Right lobe of liver (tissue), 4 donors: Measurements from ENCODE around the gene SNX10.

Experiments
- CTCF ChIP-seq, 4 donors: fragments of 200-600 bp in 3 of 4; fragments of 450-650 bp in 1 of 4; IDR thresholded peaks; one replicate each; pipeline versions ENCODE4 v1.5.1 to v1.8.0; 2016 to 2022; ENCODE audit warnings: antibody characterized with exemption in 4 of 4, mild to moderate bottlenecking in 2 of 4
- POLR2A ChIP-seq: fragments of 450-650 bp; IDR thresholded peaks from one replicate; pipeline ENCODE4 v1.6.1; 2017; ENCODE audit warnings: antibody characterized with exemption, mild to moderate bottlenecking
- donor health status: DM: no; HTN: no; CAD: no.
- donor health status: DM: no; HTN: no; CAD: no.
- donor health status: DM: no; HTN: yes; CAD: no.

- TF ChIP-seq CTCF (IDR thresholded peaks at IDR 0.05), result no peak
- no peak for TF ChIP-seq POLR2A
These were observed 28.0 kb downstream of the SNX10 start for GRCh38 chr7:26319636-26320035.
